Stimulated activated CD4-positive, alpha-beta T cell treated with anti-CD3 and anti-CD28 coated beads, Interleukin-12 subunit alpha, Interleukin-12 subunit beta, amount 100 ng/mL, for 24 hours (primary cell): ENCODE measurements around the gene LRRC2.
"Not testable (repeated sequence)": the region's sequence is repeated elsewhere in the genome, so short reads cannot be mapped to it uniquely, and the experiment has no call there.

Source experiments
- DNase-seq, 2 experiments: peaks; one replicate each; pipeline ENCODE4 v3.0.0-alpha.2; 2020; ENCODE audit warnings: low read depth in 2 of 2

LRRC2 gene

GRCh38 chr3:46497556-46498265 lies 68.4 kb downstream of the LRRC2 start, which contains the start of gene RTP3:
Gene RTP3, plus strand, starts transcription at chr3:46497976. Its CDS starts 87 bp downstream, at chr3:46498063.
- no peak for DNase-seq

GRCh38 chr3:46496746-46497555 lies 69.2 kb downstream of the LRRC2 start:
- DNase-seq, result peak in 1 of 2 experiments; percentile 18

- no peak for DNase-seq
Observed at GRCh38 chr3:46495901-46496456, 70.1 kb downstream of the LRRC2 start.

- not testable (repeated sequence) for DNase-seq
Observed at GRCh38 chr3:46494491-46494890, 71.6 kb downstream of the LRRC2 start.

GRCh38 chr3:46492890-46493547 lies 73.1 kb downstream of the LRRC2 start:
- DNase-seq, result no peak

- no peak for DNase-seq
Observed at GRCh38 chr3:46491089-46492070, 74.7 kb downstream of the LRRC2 start.

- DNase-seq, result no peak
Observed at GRCh38 chr3:46490338-46491084, 75.6 kb downstream of the LRRC2 start.

GRCh38 chr3:46489875-46490274 lies 76.2 kb downstream of the LRRC2 start:
- DNase-seq, result no peak

- no peak for DNase-seq
Observed at GRCh38 chr3:46489381-46489780, 76.7 kb downstream of the LRRC2 start.

- DNase-seq, result peak; percentile 82 to 95
Observed at GRCh38 chr3:46488735-46489361, 77.3 kb downstream of the LRRC2 start.

- DNase-seq, result no peak
Observed at GRCh38 chr3:46485779-46486175, 80.3 kb downstream of the LRRC2 start.

- DNase-seq, result no peak
Observed at GRCh38 chr3:46484911-46485778, 81.0 kb downstream of the LRRC2 start.

GRCh38 chr3:46484388-46484787 lies 81.7 kb downstream of the LRRC2 start:
- no peak for DNase-seq

- no peak for DNase-seq
Observed at GRCh38 chr3:46483825-46484224, 82.3 kb downstream of the LRRC2 start.

GRCh38 chr3:46482632-46483350 lies 83.3 kb downstream of the LRRC2 start:
- no peak for DNase-seq

- no peak for DNase-seq
Observed at GRCh38 chr3:46481636-46482035, 84.5 kb downstream of the LRRC2 start.

- DNase-seq, result no peak
Observed at GRCh38 chr3:46480491-46481195, 85.5 kb downstream of the LRRC2 start.
